ENCODE measurements around the gene PPP1R1A. TPM values are rescaled to one million over a fixed set of nuclear protein-coding genes. Genes with fewer than 3 reads are reported as not detected.

Gene PPP1R1A
- polyA plus RNA-seq, 10 donors = 26.9 to 55.0 (median 41.5) TPM

GRCh38 chr12:54579258-54579657, 9.2 kb downstream of the PPP1R1A start:
- no peak for DNase-seq

DNA sequence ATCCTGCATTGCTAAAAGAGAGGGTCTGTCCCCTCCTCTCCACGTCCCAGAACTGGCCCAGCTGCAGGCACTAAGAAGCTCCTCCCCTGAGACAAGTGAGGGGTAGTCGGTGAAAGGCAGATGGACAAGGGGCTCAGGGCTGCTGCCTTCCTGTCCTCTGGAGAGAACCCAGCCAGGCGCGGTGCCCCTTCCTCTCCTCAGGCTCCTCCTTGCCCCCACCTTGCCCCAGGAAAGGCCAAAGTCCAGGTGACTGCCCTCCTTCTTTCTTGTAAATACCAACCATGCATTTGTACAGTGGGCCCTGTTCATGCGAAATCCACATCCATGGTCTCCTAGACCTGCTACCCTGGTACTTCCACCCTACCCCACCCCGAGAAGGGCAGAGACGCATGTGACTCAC, 9.7 kb downstream of the PPP1R1A start:
- DNase-seq = no peak

GRCh38 chr12:54572881-54573280, 15.6 kb downstream of the PPP1R1A start:
- DNase-seq = no peak

- peak in 1 of 3 donors; percentile 45 for DNase-seq
These were observed 17.0 kb downstream of the PPP1R1A start for GRCh38 chr12:54571193-54572188.

- no peak for DNase-seq
These were observed 18.4 kb downstream of the PPP1R1A start for GRCh38 chr12:54569995-54570528.

GRCh38 chr12:54569072-54569471, 19.4 kb downstream of the PPP1R1A start:
- no peak for DNase-seq

- no peak for DNase-seq
These were observed 21.7 kb downstream of the PPP1R1A start for GRCh38 chr12:54566792-54567191.

DNA sequence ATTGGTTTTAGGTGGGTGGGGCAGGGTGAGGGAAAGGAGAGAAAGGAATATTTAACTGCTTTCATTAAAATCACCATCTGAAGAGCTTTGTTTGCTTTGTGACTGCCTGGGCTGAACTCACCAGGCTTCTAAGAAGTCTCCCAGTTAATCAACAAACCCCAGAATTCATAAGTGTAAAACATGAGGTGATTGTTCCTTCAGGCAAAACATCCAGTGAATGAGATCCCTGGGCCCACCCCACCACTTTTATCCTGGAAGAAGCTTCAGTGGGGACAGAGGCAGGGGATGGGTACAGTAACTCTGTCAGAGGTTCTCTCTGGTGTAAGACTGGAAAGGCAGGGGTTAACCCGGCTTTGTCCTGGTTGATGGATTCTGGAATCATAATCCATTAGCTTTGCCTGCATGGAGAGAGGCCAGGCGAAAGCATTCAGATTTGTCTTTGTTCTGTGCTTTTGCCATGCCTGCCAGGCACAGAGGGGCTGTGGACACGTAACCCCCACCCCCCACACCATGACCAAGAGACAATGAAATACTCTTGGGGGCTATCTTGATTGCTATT, 22.4 kb downstream of the PPP1R1A start:
- DNase-seq = no peak

DNA sequence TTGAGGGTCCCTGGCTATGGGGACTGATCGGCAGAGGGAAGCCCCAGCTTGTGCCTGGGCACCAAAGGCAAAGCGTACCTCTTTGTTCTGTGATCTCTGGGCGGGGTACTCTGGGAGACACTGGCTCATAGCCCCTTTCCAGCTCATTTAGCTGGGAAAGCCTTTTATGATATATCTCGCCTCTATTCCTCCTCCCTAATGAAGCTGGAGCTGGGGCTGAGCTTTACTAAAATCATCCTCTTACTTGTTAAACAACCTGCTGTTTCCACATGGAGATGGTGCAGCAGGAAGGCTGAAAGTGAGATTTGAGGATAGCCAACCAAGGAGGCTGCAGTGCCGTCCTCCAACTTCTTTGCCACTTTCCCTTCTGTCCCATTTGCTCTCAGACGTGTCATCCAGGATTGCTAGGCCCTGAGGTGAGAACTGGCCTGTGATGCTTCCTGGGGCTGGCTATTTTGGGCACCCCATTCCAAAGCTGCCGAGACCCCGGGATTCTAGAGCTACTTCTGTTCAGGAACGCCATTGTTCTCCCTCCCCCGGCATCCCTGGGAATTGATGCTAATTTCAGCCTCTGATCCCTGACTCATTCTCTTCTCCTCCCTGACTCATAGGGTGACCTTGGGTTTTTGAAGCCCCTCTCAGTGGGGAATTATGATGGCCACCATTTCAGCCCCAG, 23.0 kb downstream of the PPP1R1A start:
- no peak for DNase-seq

- no peak for DNase-seq
These were observed 23.7 kb downstream of the PPP1R1A start for GRCh38 chr12:54564768-54565167.

DNA sequence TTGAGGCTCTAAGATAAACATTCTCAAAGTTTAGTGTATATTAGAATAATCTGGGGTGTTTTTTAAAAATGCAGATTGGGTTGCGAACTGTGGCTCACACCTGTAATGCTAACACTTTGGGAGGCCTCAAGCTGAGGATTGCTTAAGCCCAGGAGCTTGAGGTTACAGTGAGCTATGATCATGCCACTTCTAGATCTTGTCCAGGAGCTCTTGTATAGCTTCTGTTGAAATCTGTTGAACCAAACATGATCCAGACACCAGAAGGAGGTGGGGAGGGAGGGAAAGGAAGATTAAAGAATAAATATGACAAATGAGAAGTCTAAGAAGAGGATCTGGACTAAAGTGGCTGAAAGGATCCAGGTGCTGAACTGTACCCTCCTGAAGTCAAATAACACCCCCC, 24.7 kb downstream of the PPP1R1A start:
- no peak for DNase-seq

DNA sequence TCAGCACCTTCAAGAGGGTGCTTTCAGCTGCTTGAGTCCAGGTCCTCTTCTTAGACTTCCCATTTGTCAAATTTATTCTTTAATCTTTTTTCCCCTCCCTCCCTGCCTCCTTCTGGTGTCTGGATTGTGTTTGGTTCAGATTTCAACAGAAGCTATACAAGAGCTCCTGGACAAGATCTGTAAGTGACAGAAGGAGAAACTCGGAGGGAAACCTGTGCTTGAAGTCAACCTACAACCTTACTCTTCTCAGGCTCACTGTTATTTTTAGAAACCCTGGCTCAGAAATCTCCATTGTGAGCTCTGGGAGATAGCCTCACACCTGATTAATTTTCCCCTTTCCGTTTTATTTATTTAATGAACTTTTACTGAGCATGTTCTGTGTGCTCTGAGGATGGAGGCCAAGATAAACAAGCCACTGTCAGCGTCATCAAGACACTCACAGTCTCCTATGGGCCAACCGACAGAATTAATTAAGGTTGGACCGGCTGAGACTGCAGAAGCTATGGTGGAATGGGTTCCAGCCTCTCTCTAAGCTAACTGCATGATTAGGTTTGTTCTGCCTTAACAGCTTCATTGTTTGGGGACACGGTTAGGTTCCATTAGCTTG, 25.6 kb downstream of the PPP1R1A start:
- DNase-seq = no peak

- peak in 2 of 3 donors; percentile 52 to 81 for DNase-seq
These were observed 27.3 kb downstream of the PPP1R1A start for GRCh38 chr12:54561164-54561563.

- peak; percentile 82 to 97 (median 94) for DNase-seq
These were observed 28.0 kb downstream of the PPP1R1A start for GRCh38 chr12:54560374-54560858.

- no peak for DNase-seq
These were observed 29.7 kb downstream of the PPP1R1A start for GRCh38 chr12:54558759-54559158.

DNA sequence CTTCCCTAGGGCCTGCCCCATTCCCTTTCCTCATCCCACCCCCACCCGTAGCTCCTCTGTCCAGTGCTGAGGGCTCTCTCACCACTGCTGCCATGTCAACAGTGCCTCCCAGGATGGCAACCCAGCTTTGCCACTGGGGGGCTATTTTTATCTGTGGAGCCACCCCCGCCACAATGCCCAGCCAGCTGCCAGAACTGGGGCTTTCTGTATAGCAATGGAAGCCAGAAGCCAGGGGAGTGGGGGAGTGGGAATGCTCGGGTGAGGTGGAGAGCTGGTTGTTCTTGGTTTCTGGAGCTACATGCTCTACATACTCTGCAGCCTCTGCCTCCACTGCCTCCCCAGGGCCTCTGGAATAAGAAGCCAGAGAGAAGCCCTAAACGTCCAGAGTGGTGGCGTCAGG, 30.1 kb downstream of the PPP1R1A start:
- DNase-seq = no peak

- no peak for DNase-seq
These were observed 32.7 kb downstream of the PPP1R1A start for GRCh38 chr12:54555670-54556257.

DNA sequence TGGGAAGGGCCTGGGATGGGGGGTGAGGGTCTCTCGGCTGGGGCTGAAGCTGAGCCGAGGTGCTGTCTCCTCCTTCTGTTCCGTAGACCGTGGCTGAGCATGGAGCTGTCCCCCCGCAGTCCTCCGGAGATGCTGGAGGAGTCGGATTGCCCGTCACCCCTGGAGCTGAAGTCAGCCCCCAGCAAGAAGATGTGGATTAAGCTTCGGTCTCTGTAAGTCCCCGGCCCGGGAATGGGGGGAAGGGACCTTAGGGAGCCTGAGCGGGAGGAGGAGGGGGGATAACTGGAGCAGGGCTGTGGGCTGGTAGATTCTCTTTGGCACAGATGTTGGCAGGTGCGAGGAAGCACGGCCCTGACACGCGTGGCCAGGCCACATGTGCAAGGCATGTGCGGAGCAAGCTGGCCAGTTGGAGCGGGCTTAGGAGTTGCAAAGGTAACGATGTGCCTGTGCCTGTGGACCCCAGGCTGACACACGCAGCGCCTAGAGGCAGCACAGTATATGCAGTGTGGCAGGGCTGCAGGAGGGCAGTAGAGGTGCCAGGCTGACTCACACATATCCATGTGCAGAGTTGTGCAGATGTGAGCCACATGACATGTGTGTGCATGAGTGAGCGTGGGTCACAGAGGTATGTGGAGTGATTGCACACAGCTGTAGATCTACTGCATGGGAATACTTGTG, 38.5 kb downstream of the PPP1R1A start:
- DNase-seq = no peak

- DNase-seq = no peak
These were observed 41.9 kb downstream of the PPP1R1A start for GRCh38 chr12:54546511-54546910.

DNA sequence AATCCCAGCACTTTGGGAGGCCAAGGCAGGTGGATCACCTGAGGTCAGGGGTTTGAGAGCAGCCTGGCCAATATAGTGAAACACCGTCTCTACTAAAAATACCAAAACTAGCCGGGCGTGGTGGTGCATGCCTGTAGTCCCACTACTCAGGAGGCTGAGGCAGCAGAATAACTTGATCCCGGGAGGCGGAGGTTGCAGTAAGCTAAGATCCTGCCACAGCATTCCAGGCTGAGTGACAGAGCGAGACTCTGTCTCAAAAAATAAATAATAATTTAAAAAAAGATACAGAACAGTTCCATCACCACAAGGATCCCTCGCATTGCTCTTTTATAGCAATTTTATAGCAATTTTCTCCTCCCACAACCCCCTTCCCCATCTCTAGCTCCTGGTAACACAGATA, 43.7 kb downstream of the PPP1R1A start:
- DNase-seq = no peak

GRCh38 chr12:54543526-54543925, 44.9 kb downstream of the PPP1R1A start:
- DNase-seq = no peak
